ENCODE results near the gene WSCD2.

Gene WSCD2

GRCh38 chr12:108237272-108237671 is 108.2 kb downstream of the WSCD2 start:
- no peak for DNase-seq

GRCh38 chr12:108238474-108238873 is 109.4 kb downstream of the WSCD2 start:
- no peak for DNase-seq

- DNase-seq, result no peak
Measured at GRCh38 chr12:108239378-108239777, 110.3 kb downstream of the WSCD2 start.

GRCh38 chr12:108240027-108240785 is 111.1 kb downstream of the WSCD2 start:
- DNase-seq, result no peak

GRCh38 chr12:108240928-108241327 is 111.8 kb downstream of the WSCD2 start:
- DNase-seq, result no peak

- no peak for DNase-seq
Measured at GRCh38 chr12:108241986-108242703, 113.1 kb downstream of the WSCD2 start.

GRCh38 chr12:108247130-108247529 is 118.0 kb downstream of the WSCD2 start:
- DNase-seq, result no peak

- no peak for DNase-seq
Measured at GRCh38 chr12:108248011-108248410, 118.9 kb downstream of the WSCD2 start.

GRCh38 chr12:108252523-108252922 is 123.4 kb downstream of the WSCD2 start:
- no peak for DNase-seq

GRCh38 chr12:108253540-108253939 is 124.5 kb downstream of the WSCD2 start:
- no peak for DNase-seq

- DNase-seq, result no peak
Measured at GRCh38 chr12:108254030-108254429, 124.9 kb downstream of the WSCD2 start.

- DNase-seq, result no peak
Measured at GRCh38 chr12:108254517-108255251, 125.6 kb downstream of the WSCD2 start.

- DNase-seq, result no peak
Measured at GRCh38 chr12:108255252-108255602, 126.1 kb downstream of the WSCD2 start.

GRCh38 chr12:108257004-108257403 is 127.9 kb downstream of the WSCD2 start:
- DNase-seq, result no peak

GRCh38 chr12:108257610-108258106 is 128.6 kb downstream of the WSCD2 start:
- DNase-seq, result no peak

GRCh38 chr12:108260039-108260438 is 131.0 kb downstream of the WSCD2 start:
- DNase-seq, result no peak

GRCh38 chr12:108260969-108261368 is 131.9 kb downstream of the WSCD2 start:
- no peak for DNase-seq

- DNase-seq, result no peak
Measured at GRCh38 chr12:108265505-108265904, 136.4 kb downstream of the WSCD2 start.

GRCh38 chr12:108266131-108266530 is 137.0 kb downstream of the WSCD2 start:
- DNase-seq, result no peak

- DNase-seq, result no peak
Measured at GRCh38 chr12:108267450-108267849, 138.4 kb downstream of the WSCD2 start.

- DNase-seq, result no peak
Measured at GRCh38 chr12:108268397-108268796, 139.3 kb downstream of the WSCD2 start.

GRCh38 chr12:108269224-108269623 is 140.1 kb downstream of the WSCD2 start:
- DNase-seq, result no peak

- no peak for DNase-seq
Measured at GRCh38 chr12:108270035-108270848, 141.2 kb downstream of the WSCD2 start.
